Mesenchymal stem cell (in vitro differentiated cells and primary cell): ENCODE measurements around the gene CIRBP.
"Not testable (repeated sequence)": the region's sequence is repeated elsewhere in the genome, so short reads cannot be mapped to it uniquely, and the experiment has no call there.

Experiments used
- DNase-seq: peaks from one replicate; pipeline ENCODE4 v3.0.0-alpha.2; 2013
- H2AFZ ChIP-seq: one replicate; pipeline ENCODE4 v1.6.1; 2013; ENCODE audit warnings: low read depth, mild to moderate bottlenecking, control low read depth, inconsistent platforms, low read length, moderate library complexity
- H2AK5ac ChIP-seq: 2 replicates; pipeline ENCODE4 v1.6.1; 2013; ENCODE audit warnings: low read length, moderate library complexity, mild to moderate bottlenecking, inconsistent platforms; ENCODE audit not compliant: severe bottlenecking
- H2BK120ac ChIP-seq: one replicate; pipeline ENCODE4 v1.6.1; 2013; ENCODE audit warnings: low read depth, mild to moderate bottlenecking, inconsistent platforms, low read length, moderate library complexity
- H2BK12ac ChIP-seq, 2 experiments: one replicate each; pipeline ENCODE4 v1.6.1; 2013; ENCODE audit warnings: inconsistent platforms in 2 of 2, low read length in 2 of 2, mild to moderate bottlenecking in 2 of 2, moderate library complexity in 2 of 2, control low read depth in 1 of 2
- H2BK15ac ChIP-seq: one replicate; pipeline ENCODE4 v1.6.1; 2013; ENCODE audit warnings: mild to moderate bottlenecking, low read depth, inconsistent platforms; ENCODE audit not compliant: poor library complexity, severe bottlenecking
- H2BK5ac ChIP-seq: 2 replicates; pipeline ENCODE4 v1.6.1; 2013; ENCODE audit warnings: low read depth, mild to moderate bottlenecking, low read length, control low read depth, inconsistent platforms; ENCODE audit not compliant: poor library complexity, severe bottlenecking
- H3K14ac ChIP-seq, 2 experiments: one replicate each; pipeline ENCODE4 v1.6.1; 2013; ENCODE audit warnings: inconsistent platforms in 2 of 2, low read length in 2 of 2, control low read depth in 1 of 2, mild to moderate bottlenecking in 1 of 2, moderate library complexity in 1 of 2
- H3K18ac ChIP-seq, 2 experiments: one replicate each; pipeline ENCODE4 v1.6.1; 2013; ENCODE audit warnings: inconsistent platforms in 2 of 2, low read length in 2 of 2, control low read depth in 1 of 2, low read depth in 1 of 2, mild to moderate bottlenecking in 1 of 2
- H3K23ac ChIP-seq, 2 experiments: one replicate each; pipeline ENCODE4 v1.6.1; 2013; ENCODE audit warnings: inconsistent platforms in 2 of 2, low read length in 2 of 2, mild to moderate bottlenecking in 2 of 2, moderate library complexity in 2 of 2, control low read depth in 1 of 2
- H3K27ac ChIP-seq: 2 replicates; pipeline ENCODE4 v1.5.1; 2013; ENCODE audit warnings: mild to moderate bottlenecking, moderate library complexity, low read length, control low read depth, inconsistent platforms; ENCODE audit not compliant: poor library complexity, severe bottlenecking
- H3K27me3 ChIP-seq, 2 experiments: 2 replicates each; pipeline versions ENCODE4 v1.6.1 to v1.7.0; 2013; ENCODE audit warnings: low read length in 2 of 2, mild to moderate bottlenecking in 2 of 2, moderate library complexity in 2 of 2, control low read depth in 1 of 2, inconsistent platforms in 1 of 2; ENCODE audit not compliant: control insufficient read depth in 1 of 2, insufficient read depth in 1 of 2
- H3K36me3 ChIP-seq, 2 experiments: 2 replicates each; pipeline versions ENCODE4 v1.6.1 to v1.7.0; 2013; ENCODE audit warnings: low read length in 2 of 2, control low read depth in 1 of 2, inconsistent platforms in 1 of 2, low read depth in 1 of 2, mild to moderate bottlenecking in 1 of 2; ENCODE audit not compliant: insufficient read depth in 2 of 2, control insufficient read depth in 1 of 2
- H3K4ac ChIP-seq, 2 experiments: one replicate each; pipeline ENCODE4 v1.6.1; 2013; ENCODE audit warnings: inconsistent platforms in 2 of 2, low read length in 2 of 2, mild to moderate bottlenecking in 2 of 2, moderate library complexity in 2 of 2, control low read depth in 1 of 2, low read depth in 1 of 2
- H3K4me1 ChIP-seq: 2 replicates; pipeline ENCODE4 v1.6.1; 2013; ENCODE audit warnings: low read depth, low read length, control low read depth; ENCODE audit not compliant: control insufficient read depth, insufficient read depth
- H3K4me2 ChIP-seq: 2 replicates; pipeline ENCODE4 v1.6.1; 2013; ENCODE audit warnings: low read length, mild to moderate bottlenecking, inconsistent platforms; ENCODE audit not compliant: poor library complexity, severe bottlenecking
- H3K4me3 ChIP-seq, 2 experiments: 2 replicates each; pipeline versions ENCODE4 v1.5.1 to v1.7.0; 2013; ENCODE audit warnings: low read length in 2 of 2, mild to moderate bottlenecking in 2 of 2, control low read depth in 1 of 2, low read depth in 1 of 2; ENCODE audit not compliant: insufficient read depth in 1 of 2
- H3K79me1 ChIP-seq: replicated peaks from 2 replicates; pipeline ENCODE4 v1.6.1; 2013; ENCODE audit warnings: mild to moderate bottlenecking, control low read depth, low read length, inconsistent platforms; ENCODE audit not compliant: poor library complexity, severe bottlenecking
- H3K9ac ChIP-seq: 2 replicates; pipeline ENCODE4 v1.7.0; 2013; ENCODE audit warnings: mild to moderate bottlenecking, low read length, moderate library complexity
- H3K9me3 ChIP-seq: 2 replicates; pipeline ENCODE4 v1.7.0; 2013; ENCODE audit warnings: mild to moderate bottlenecking, low read length; ENCODE audit not compliant: control insufficient read depth
- H4K8ac ChIP-seq: one replicate; pipeline ENCODE4 v1.6.1; 2013; ENCODE audit warnings: inconsistent platforms, mild to moderate bottlenecking, low read length, moderate library complexity
- H4K91ac ChIP-seq: one replicate; pipeline ENCODE4 v1.6.1; 2013; ENCODE audit warnings: mild to moderate bottlenecking, low read length, inconsistent platforms
- WGBS: methylation state at CpG from one replicate; pipeline ENCODE4 v1.1.7; 2013; ENCODE audit warnings: mixed read lengths; 5-methylcytosine and 5-hydroxymethylcytosine counted together

Gene CIRBP

DNA sequence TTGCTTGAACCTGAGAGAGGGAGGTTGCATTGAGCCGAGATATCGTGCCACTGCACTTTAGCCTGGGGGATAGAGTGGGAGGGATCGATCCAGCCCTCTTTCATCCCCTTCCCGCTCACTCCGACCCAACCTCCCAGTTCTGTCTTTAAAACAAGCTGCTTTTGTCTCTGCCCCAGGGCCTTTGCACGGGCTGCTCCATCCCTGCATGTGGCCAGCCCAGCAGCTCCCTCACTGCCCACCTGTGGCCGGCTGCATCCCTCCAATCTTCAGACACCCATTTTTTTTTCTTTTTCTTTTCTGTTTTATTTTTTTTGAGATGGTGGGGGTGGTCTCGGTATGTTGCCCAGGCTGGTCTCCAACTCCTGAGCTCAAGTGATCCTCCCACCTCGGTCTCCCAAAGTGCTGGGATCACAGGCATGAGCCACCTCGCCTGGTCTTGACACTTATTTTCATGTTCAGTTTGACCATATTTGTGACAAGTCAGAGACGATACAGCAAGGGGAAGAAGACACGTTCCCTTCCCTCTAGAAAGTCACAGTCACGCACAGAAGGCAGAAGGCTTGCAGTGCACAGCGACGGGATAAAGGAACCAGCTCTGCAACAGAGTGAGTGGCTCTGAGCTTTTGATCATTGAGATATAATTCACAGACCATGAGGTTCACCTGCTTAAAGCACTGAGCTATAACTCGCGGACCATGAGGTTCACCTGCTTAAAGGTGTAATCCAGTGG, 48.3 kb downstream of the CIRBP start:
- Histone ChIP-seq H2BK120ac (no peak overlapping the region), H3K9me3 (no peaks in the 10 kb centered on the region), H2AFZ (no peak overlapping the region), H2BK12ac (no peak overlapping the region), H2BK5ac (no peak overlapping the region), H3K14ac (no peak overlapping the region), H2AK5ac (no peak overlapping the region), H3K79me1 (no peaks in the 10 kb centered on the region), H3K27me3 (peaks cover 30 to 77% of the 10 kb centered on the region in 2 experiments), H3K4me1 (peaks cover 27% of the 10 kb centered on the region), H3K23ac (no peak overlapping the region), H3K27ac (no peak overlapping the region), H4K8ac (no peak overlapping the region), H3K4ac (no peak overlapping the region), H3K9ac (no peak overlapping the region), H3K4me2 (no peak overlapping the region), H3K18ac (no peak overlapping the region), H3K36me3 (no peaks in the 10 kb centered on the region), H3K4me3 (no peak overlapping the region), H4K91ac (no peak overlapping the region), H2BK15ac (no peak overlapping the region)
- no peak for DNase-seq
- 78% methylated on average over 16 of the region's 17 CpGs for WGBS

DNA sequence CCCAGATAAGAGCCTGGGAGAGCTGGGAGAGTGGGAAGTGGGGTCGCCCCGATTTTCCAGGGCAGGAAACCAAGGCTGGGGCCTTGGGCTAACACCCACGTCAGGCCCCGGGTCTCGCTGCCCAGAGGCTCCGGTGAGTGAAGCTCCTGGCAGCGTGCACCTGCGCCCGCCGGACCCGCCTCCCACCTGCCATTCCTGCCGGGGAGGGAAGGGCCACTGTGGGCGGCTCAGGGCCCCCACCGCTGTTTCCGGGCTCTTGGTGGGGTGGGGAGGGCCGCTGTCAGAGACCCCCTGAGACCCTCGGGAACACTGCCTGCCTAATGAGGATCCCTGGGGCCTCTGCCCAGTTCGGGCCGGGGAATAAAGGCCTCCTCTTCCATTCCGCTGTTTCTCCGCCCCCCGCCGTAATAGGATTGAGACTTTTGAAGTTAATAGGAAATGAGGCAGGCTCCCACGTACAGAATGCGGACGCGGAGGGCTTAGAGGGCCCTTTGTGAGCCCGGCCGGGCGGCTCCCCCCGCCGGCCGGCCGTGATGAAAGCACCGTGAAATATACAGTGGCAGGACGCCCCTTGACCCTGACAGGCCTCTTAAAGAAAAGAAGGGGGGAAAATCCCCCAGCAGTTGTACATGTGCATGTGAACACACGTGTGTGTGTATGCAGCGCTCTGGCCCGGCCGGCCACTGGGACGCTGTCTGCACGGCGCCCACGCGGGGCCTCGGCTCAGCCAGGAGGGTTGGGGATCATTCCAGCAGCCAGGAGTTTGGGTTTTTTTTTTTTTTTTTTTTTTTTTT, 49.7 kb downstream of the CIRBP start:
- H2AFZ ChIP-seq = no peak overlapping the region
- no peak overlapping the region for H2BK120ac ChIP-seq
- no peak overlapping the region for H3K4ac ChIP-seq
- H3K9ac ChIP-seq = no peak overlapping the region
- no peak overlapping the region for H3K4me3 ChIP-seq
- no peak overlapping the region for H2BK12ac ChIP-seq
- H3K27me3 ChIP-seq = peaks cover 30 to 73% of the 10 kb centered on the region in 2 experiments
- H4K8ac ChIP-seq = no peak overlapping the region
- no peak overlapping the region for H2BK15ac ChIP-seq
- no peak overlapping the region for H3K4me2 ChIP-seq
- 67% methylated on average over 45 of the region's 46 CpGs for WGBS
- no peak overlapping the region for H3K14ac ChIP-seq
- peaks cover 12% of the 10 kb centered on the region for H3K4me1 ChIP-seq
- H3K27ac ChIP-seq = no peak overlapping the region
- DNase-seq = no peak
- H3K9me3 ChIP-seq = no peaks in the 10 kb centered on the region
- no peak overlapping the region for H2BK5ac ChIP-seq
- H4K91ac ChIP-seq = no peak overlapping the region
- H3K23ac ChIP-seq = no peak overlapping the region
- no peak overlapping the region for H3K18ac ChIP-seq
- H2AK5ac ChIP-seq = no peak overlapping the region
- no peaks in the 10 kb centered on the region for H3K79me1 ChIP-seq
- no peaks in the 10 kb centered on the region for H3K36me3 ChIP-seq

DNA sequence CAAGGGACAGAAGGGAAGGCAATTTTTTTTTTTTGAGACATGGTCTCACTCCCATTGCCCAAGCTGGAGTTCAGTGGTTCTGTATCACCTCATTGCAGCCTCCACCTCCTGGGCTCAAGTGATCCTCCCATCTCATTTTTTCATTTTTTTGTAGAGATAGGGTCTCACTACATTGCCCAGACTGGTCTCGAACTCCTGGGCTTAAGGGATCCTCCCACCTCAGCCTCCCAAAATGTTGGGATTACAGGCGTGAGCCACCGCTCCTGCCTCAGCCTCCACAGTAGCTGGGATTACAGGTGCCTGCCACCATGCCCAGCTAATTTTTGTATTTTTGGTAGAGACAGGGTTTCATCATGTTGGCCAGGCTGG, 51.1 kb downstream of the CIRBP start:
- not testable (repeated sequence) for H3K18ac ChIP-seq, H3K4me1 ChIP-seq, H2AFZ ChIP-seq, H2BK15ac ChIP-seq, H3K4me3 ChIP-seq, H3K9me3 ChIP-seq, H3K27ac ChIP-seq, H3K4me2 ChIP-seq, H3K79me1 ChIP-seq, H2BK12ac ChIP-seq, H4K8ac ChIP-seq, H2AK5ac ChIP-seq, H3K4ac ChIP-seq, H3K36me3 ChIP-seq, H4K91ac ChIP-seq, H2BK120ac ChIP-seq, H2BK5ac ChIP-seq, H3K23ac ChIP-seq, H3K9ac ChIP-seq, H3K14ac ChIP-seq, DNase-seq
- 96% methylated on average over 3 of the region's 3 CpGs for WGBS
- H3K27me3 ChIP-seq = peaks cover 30 to 69% of the 10 kb centered on the region in 2 experiments

DNA sequence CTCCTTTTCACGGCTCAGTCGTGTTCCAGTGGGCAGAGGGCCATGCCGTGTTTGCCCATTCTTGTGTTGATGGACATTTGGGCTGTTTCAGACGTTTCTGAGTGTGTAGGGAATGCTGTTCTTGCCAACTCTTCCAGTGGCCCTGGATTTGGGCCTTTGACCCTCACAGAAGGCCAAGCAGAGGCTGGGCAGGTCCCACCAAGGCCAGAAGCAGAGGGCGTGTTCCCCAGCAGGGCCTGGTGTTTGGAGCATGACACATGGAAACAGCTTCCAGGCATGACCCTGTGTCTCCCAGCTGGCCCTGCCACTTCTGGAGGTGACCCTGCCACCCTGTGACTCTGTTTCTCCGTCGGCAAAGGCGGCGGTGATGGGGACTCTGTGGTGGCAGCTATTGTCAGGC, 52.4 kb downstream of the CIRBP start:
- 87% methylated on average over 9 of the region's 9 CpGs for WGBS
- Histone ChIP-seq H3K27me3 (peaks cover 23 to 58% of the 10 kb centered on the region in 2 experiments), H2AFZ (no peak overlapping the region), H2BK15ac (no peak overlapping the region), H3K9me3 (no peaks in the 10 kb centered on the region), H3K79me1 (no peaks in the 10 kb centered on the region), H3K18ac (no peak overlapping the region), H3K27ac (no peak overlapping the region), H2BK12ac (no peak overlapping the region), H3K9ac (no peak overlapping the region), H4K8ac (no peak overlapping the region), H3K4me1 (no peaks in the 10 kb centered on the region), H3K4ac (no peak overlapping the region), H4K91ac (no peak overlapping the region), H3K14ac (peak overlapping the region in 1 of 2 experiments; percentile 35), H2BK120ac (no peak overlapping the region), H2BK5ac (no peak overlapping the region), H3K4me3 (no peak overlapping the region), H3K4me2 (no peak overlapping the region), H3K36me3 (no peaks in the 10 kb centered on the region), H3K23ac (no peak overlapping the region), H2AK5ac (no peak overlapping the region)
- DNase-seq = no peak
